ENCODE data around the gene CDH5. TPM values are rescaled to one million over a fixed set of nuclear protein-coding genes. Genes with fewer than 3 reads are reported as not detected.

The CDH5 gene
- polyA plus RNA-seq, 1 donor (not counting 4 experiments of a cell fraction or from before 2014, with no cell fraction given): 0.05 TPM

Other genes with a start within 250 kb of the CDH5 start
- gene BEAN1, start 60.6 kb downstream of the CDH5 start, polyA plus RNA-seq: 0.07 to 0.82 TPM (median 0.24 TPM) in 3 replicates
- 19.7 to 26.3 TPM (median 22.4 TPM) in 3 replicates for gene TK2, start 183.4 kb downstream of the CDH5 start, polyA plus RNA-seq
- gene CKLF, start 185.9 kb downstream of the CDH5 start, polyA plus RNA-seq: 34.7 to 40.3 TPM (median 38.0 TPM) in 3 replicates
- 0.23 to 0.85 TPM (median 0.24 TPM) in 3 replicates for gene CMTM1, start 199.7 kb downstream of the CDH5 start, polyA plus RNA-seq
- not detected in 3 replicates for gene CMTM2, start 212.8 kb downstream of the CDH5 start, polyA plus RNA-seq
- 13.1 to 24.3 TPM (median 15.7 TPM) in 3 replicates for gene CMTM3, start 238.0 kb downstream of the CDH5 start, polyA plus RNA-seq

Data from keratinocyte (primary cell).